Neural cell (in vitro differentiated cells): ENCODE measurements around the gene FOCAD.

Source experiments
- POLR2AphosphoS5 ChIP-seq: IDR thresholded peaks from 2 replicates; pipeline ENCODE4 v1.6.1; 2012
- SMC3 ChIP-seq: fragments of 450-650 bp; conservative IDR thresholded peaks from 2 replicates; pipeline ENCODE4 v1.6.1; 2014; ENCODE audit warnings: antibody characterized with exemption, mild to moderate bottlenecking, moderate library complexity; ENCODE audit not compliant: poor library complexity
- TAF1 ChIP-seq: IDR thresholded peaks from 2 replicates; pipeline ENCODE4 v1.6.1; 2012; ENCODE audit warnings: low read depth
- TF ChIP-seq, protein P1 (sequence below): fragments of 450-650 bp; IDR thresholded peaks from 2 replicates; pipeline ENCODE4 v1.5.1; 2014; ENCODE audit warnings: antibody characterized with exemption, mild to moderate bottlenecking, moderate library complexity; ENCODE audit not compliant: poor library complexity, severe bottlenecking
- TF ChIP-seq, protein P2 (sequence below): IDR thresholded peaks from 2 replicates; pipeline ENCODE4 v1.6.1; 2012; ENCODE audit warnings: borderline replicate concordance

DNA sequence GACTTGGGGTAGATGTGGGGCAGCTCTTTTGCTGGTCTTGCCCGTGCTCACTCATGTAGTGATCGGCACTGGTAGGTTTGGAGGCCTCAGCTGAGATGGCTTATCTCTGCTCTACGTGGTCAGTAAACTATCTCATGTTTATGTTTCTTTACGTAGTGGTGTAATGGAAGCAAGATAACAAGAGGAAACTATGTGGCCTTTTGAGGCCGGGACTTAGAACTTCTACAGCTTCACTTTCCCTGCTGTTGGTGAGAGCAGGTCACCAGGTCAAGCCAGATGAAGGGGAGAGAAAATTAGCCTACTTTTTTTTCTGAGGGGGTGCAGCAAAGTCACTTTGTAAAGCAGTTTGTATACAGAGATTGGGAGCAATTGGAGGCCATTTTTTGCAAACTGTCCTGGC is 8.5 kb downstream of the FOCAD start:
- TF ChIP-seq, protein P1, sequence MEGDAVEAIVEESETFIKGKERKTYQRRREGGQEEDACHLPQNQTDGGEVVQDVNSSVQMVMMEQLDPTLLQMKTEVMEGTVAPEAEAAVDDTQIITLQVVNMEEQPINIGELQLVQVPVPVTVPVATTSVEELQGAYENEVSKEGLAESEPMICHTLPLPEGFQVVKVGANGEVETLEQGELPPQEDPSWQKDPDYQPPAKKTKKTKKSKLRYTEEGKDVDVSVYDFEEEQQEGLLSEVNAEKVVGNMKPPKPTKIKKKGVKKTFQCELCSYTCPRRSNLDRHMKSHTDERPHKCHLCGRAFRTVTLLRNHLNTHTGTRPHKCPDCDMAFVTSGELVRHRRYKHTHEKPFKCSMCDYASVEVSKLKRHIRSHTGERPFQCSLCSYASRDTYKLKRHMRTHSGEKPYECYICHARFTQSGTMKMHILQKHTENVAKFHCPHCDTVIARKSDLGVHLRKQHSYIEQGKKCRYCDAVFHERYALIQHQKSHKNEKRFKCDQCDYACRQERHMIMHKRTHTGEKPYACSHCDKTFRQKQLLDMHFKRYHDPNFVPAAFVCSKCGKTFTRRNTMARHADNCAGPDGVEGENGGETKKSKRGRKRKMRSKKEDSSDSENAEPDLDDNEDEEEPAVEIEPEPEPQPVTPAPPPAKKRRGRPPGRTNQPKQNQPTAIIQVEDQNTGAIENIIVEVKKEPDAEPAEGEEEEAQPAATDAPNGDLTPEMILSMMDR = no peak
- no peak for TF ChIP-seq SMC3
- no peak for TF ChIP-seq POLR2AphosphoS5
- TF ChIP-seq TAF1 = no peak
- TF ChIP-seq, protein P2, sequence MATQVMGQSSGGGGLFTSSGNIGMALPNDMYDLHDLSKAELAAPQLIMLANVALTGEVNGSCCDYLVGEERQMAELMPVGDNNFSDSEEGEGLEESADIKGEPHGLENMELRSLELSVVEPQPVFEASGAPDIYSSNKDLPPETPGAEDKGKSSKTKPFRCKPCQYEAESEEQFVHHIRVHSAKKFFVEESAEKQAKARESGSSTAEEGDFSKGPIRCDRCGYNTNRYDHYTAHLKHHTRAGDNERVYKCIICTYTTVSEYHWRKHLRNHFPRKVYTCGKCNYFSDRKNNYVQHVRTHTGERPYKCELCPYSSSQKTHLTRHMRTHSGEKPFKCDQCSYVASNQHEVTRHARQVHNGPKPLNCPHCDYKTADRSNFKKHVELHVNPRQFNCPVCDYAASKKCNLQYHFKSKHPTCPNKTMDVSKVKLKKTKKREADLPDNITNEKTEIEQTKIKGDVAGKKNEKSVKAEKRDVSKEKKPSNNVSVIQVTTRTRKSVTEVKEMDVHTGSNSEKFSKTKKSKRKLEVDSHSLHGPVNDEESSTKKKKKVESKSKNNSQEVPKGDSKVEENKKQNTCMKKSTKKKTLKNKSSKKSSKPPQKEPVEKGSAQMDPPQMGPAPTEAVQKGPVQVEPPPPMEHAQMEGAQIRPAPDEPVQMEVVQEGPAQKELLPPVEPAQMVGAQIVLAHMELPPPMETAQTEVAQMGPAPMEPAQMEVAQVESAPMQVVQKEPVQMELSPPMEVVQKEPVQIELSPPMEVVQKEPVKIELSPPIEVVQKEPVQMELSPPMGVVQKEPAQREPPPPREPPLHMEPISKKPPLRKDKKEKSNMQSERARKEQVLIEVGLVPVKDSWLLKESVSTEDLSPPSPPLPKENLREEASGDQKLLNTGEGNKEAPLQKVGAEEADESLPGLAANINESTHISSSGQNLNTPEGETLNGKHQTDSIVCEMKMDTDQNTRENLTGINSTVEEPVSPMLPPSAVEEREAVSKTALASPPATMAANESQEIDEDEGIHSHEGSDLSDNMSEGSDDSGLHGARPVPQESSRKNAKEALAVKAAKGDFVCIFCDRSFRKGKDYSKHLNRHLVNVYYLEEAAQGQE = no peak
